Measurements from ENCODE around the gene USP48.
"Not testable (repeated sequence)": the region's sequence is repeated elsewhere in the genome, so short reads cannot be mapped to it uniquely, and the experiment has no call there.

USP48 gene

GRCh38 chr1:21782868-21783678 lies at the start of gene USP48:
USP48 (minus strand) TSS chr1:21783149; CDS start chr1:21782957, 192 bp downstream.
- DNase-seq, result peak; percentile 96

- DNase-seq, result no peak
Observed at GRCh38 chr1:21831454-21831970, 48.6 kb upstream of the USP48 start.

GRCh38 chr1:21830792-21831453 lies 48.0 kb upstream of the USP48 start:
- no peak for DNase-seq

GRCh38 chr1:21829294-21829693 lies 46.3 kb upstream of the USP48 start:
- no peak for DNase-seq

- DNase-seq, result no peak
Observed at GRCh38 chr1:21828506-21829210, 45.7 kb upstream of the USP48 start.

- DNase-seq, result no peak
Observed at GRCh38 chr1:21828075-21828474, 45.1 kb upstream of the USP48 start.

GRCh38 chr1:21827141-21827679 lies 44.3 kb upstream of the USP48 start:
- no peak for DNase-seq

- not testable (repeated sequence) for DNase-seq
Observed at GRCh38 chr1:21826694-21827093, 43.7 kb upstream of the USP48 start.

GRCh38 chr1:21825393-21825792 lies 42.4 kb upstream of the USP48 start:
- no peak for DNase-seq

- DNase-seq, result no peak
Observed at GRCh38 chr1:21824926-21825325, 42.0 kb upstream of the USP48 start.

GRCh38 chr1:21823980-21824702 lies 41.2 kb upstream of the USP48 start:
- DNase-seq, result no peak

- DNase-seq, result no peak
Observed at GRCh38 chr1:21823206-21823979, 40.4 kb upstream of the USP48 start.

GRCh38 chr1:21822349-21822748 lies 39.4 kb upstream of the USP48 start:
- DNase-seq, result no peak

- no peak for DNase-seq
Observed at GRCh38 chr1:21821385-21822019, 38.6 kb upstream of the USP48 start.

GRCh38 chr1:21820597-21821232 lies 37.8 kb upstream of the USP48 start:
- DNase-seq, result no peak

- peak; percentile 24 for DNase-seq
Observed at GRCh38 chr1:21818656-21819055, 35.7 kb upstream of the USP48 start.

GRCh38 chr1:21816602-21817302 lies 33.8 kb upstream of the USP48 start:
- DNase-seq, result peak; percentile 79

- DNase-seq, result no peak
Observed at GRCh38 chr1:21815724-21816321, 32.9 kb upstream of the USP48 start.

GRCh38 chr1:21814981-21815582 lies 32.1 kb upstream of the USP48 start:
- no peak for DNase-seq
